HG03378 (cell line): Measurements from ENCODE around the gene CIZ1.

Experiments
- ATAC-seq: cut with Tn5 transposase; IDR thresholded peaks from one replicate; pipeline ENCODE4 v1.9.1; 2021; ENCODE audit warnings: mild to moderate bottlenecking, moderate library complexity; ENCODE audit not compliant: unreplicated experiment

CIZ1 gene

DNA sequence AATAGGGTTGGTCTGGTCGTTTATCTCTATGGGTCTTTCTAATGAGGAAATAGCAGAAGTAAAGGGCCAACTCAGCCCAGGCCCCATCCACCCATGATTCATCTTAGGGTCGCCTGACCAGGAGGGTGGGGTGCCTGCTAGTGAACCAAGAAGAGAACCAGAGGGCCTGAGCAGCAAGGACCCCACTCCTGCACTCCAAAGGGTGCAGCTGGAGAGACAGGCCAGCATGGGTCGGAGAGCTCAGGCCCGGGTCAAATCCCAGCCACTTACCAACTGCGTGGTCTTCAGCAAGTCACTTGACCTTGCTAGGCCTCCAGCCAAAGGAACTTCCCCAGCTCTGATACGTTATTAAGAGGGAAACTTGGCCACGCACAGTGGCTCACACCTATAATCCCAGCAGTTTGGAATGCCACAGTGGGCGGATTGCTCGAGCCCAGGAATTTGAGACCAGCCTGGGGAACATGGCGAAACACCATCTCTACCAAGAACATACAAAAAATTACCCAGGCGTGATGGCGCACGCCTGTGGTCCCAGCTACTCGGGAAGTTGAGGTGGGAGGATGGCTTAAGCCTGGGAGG lies 27.0 kb downstream of the CIZ1 start:
- no peak for ATAC-seq

DNA sequence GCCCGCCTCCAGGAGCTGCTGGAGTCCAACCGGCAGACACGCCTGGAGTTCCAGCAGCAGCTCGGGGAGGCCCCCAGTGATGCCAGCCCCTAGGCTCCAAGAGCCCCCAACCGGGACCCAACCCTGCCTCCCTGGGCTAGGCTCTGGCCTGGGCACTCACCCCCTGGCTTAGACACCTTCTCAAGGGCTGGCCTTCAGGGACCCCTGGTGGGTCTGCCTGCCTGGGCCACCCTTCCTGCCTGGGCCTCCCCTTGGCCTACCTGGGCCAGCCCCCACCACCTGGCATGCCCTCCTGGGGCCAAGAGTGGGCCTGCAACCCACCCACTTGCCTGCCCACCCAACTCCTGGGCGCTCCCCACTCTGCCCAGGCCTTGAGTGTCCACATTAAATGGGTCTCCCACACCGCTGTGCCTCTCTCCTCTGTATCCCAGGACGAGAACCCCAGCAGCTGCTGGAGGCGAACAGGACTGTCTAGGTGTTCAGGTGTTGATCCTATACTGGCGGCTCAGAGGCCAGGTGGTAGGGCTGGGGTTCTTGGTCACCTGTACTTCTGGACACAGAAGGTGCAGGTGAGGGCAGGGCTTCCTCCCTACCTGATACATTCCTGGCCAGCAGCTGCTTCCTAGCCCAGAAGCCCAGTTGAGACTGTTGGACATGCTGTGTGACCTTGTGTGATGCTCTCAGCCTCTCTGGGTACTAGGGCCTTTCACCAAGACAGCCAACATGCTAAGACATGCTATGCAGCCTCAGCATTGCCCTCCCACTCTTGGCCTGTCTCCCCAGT lies 27.7 kb downstream of the CIZ1 start:
- ATAC-seq, result no peak

DNA sequence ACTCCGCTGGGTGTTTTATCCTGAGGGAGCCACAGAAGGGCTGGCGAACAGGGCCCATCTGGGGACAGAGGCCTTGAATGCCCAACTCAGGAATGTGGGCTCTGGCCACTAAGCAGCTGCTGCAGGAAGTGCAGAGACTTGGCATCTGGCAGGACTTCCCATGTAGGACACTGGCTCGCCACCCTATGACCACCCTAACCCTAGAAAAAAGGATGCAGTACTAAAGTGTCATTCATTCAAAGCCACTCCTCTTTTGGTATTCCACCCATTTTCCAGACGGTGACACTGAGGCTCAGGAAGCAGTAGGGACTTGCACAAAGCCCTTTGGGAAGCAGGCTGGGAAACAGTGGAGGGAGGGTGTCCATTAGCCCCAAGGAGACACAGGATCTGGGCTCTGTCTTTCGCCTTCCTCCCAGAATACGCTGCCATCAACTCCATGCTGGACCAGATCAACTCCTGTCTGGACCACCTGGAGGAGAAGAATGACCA lies 28.3 kb downstream of the CIZ1 start:
- ATAC-seq, result no peak

DNA sequence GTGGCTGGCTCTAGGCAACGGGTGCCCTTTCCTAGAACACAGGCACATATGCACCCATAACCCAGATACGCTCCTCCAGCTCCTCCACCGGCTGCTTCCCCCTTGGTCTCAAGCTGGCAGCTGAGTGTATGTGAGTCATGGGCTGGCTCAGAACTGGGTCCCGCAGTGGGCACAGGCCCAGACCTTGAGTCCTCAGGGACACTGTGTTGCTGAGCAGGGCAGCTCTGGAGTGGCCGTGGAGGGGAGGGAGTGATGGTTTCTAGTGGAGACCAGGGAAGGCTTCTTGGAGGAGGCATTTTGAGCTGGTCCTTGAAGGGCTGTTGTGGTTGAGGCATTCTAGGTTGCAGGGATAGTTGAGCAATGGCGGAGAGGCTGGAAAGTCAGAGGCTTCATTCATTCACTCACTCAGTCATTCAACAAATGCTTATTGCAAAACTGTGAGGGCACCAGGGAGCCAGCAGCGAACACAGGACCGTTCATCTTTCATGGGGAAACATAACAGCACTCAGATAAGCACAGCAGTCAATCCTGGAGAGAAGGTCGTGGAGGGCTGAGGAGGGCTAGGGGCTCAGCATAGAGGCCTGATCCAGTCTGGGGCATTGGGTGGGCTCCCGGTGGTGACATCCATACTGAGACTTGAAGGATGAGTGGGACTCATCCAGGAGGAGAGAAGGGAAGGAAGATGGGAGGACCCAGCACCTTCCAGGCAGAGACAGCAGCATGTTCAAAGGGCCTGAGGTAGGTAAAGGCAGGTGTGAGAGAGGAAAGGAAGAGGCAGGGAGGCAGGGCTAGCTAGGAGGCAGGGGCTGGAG lies 29.0 kb downstream of the CIZ1 start:
- ATAC-seq, result no peak

DNA sequence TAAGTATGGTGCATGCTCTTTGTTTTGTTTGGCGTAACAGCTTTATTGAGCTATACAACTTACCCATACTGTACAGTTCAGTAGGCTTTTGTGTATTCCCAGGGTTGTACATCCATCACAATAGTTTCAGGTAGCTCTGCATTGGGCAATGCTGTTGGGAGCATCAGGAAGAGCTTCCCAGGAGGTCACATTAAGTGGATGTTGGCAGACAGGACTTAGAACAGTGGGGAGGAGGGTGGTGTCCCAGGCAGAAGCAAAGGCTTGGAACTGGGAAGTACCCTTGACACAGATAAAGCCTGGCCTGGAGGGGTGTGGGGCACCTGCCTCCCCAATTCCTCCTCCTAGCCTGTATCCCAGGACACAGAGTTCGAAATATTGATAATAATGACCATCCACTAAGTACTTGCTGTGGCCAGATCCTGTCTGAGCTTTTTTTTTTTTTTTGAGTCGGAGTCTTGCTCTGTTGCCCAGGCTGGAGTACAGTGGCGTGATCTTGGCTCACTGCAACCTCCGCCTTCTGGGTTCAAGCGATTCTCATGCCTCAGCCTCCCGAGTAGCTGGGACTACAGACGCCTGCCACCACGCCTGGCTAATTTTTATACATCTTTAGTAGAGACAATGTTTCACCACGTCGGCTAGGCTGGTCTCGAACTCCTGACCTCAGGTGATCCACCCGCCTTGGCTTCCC lies 30.0 kb downstream of the CIZ1 start:
- ATAC-seq, result no peak

DNA sequence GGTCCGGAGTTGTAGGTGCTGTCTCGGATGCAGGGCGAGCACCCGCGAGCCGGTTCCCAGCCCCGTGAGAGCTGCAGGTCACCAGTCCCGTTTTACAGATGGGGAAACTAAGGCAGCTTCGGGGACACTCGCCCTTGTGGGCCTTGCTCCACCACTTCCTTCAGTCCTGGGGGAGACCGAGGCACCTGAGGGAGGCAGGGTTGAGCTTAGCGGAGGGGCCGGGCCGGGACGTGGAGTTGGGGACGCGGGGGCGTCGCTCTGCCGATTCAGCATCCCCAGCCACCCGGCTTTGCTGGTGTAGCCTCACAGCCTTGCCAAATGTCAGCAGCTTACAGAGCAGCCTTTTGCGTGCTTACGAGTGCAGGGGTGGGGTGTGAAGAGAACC lies 30.8 kb downstream of the CIZ1 start:
- no peak for ATAC-seq

DNA sequence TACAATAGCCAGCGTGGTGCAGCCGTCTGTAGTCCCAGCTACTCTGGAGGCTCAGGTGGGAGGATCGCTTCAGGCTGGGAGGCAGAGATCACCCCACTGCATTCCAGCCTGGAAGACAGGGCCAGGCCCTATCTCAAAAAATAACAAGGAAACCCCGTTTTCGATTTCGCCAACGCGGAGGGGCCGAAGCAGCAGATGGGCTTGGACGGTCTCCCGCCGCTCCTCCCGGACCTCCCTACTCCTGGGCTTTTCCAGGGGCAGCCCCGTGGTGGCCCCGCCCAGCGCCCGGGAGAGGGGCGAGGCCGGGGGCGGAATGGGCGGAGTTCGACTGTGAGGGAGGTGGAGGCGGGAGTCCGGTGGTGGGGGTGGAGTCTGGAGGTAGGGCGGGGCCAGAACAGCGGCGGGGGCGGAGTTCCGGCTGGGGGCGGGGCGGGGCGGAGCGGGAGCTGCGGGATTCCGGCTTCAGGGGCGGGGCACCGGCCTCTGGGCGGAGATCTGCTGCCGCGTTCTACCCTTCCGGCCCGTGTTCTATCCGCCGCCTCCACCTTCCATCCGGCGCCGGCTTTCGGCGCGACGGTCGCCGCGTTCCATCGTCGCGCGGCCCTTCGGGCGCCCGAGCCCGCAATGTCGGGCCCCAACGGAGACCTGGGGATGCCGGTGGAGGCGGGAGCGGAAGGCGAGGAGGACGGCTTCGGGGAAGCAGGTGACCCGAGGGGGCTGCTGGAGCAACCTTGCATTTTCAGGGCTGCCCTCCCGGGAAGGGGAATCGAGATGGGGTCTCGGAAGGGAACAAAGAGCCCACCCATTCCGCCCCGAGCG lies 31.4 kb downstream of the CIZ1 start, which contains the start of gene BBLN:
TSS of gene BBLN (plus strand) at position 482 of the 819 bp plus-strand sequence. CDS start at position 625, 143 bp downstream.
- no peak for ATAC-seq

DNA sequence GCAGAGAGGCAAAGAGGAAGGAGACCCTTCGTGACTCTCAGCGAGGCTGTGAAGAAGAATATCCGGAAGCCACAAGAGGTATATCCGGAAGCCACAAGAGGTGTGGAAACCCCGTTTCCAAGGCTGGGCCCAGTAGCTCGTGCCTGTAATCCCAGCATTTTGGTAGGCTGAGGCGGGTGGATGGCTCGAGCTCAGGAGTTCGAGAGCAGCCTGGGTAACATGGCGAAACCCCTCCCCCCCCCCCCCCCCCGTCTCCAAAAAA lies 31.9 kb downstream of the CIZ1 start:
- ATAC-seq, result no peak

DNA sequence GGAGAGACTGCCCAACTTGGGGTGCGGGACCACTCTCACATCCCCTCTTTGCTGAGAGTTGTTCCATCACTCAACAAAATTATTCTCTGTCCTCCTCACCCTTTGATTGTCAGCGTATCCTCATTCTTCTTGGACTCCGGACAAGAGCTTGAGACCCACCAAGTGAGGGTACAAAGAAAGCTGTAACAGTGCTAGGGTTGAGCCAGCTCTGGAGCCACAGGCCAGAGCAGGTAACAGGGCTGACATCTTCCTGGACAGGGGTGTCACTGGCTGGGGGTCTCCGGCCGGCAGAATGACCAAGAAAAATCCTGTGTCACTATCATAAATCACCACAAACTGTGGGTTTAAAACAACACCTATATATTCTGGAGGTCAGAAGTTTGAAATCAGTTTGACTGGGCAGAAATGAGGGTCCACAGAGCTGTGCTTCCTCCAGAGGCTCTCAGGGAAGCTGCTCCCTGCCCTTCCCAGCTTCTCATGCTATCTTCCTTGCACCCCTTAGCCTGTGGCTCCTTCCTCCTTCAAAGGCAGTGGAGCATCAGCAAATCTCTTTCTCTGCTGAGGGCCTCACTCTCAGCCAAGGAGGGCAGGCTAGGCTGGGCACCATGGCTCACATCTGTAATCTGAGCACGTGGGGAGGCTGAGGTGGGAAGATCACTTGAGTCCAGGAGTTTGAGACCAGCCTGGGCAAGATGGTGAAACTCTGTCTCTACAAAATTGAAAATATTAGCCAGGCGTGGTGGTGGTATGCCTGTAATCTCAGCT lies 35.5 kb downstream of the CIZ1 start:
- no peak for ATAC-seq

DNA sequence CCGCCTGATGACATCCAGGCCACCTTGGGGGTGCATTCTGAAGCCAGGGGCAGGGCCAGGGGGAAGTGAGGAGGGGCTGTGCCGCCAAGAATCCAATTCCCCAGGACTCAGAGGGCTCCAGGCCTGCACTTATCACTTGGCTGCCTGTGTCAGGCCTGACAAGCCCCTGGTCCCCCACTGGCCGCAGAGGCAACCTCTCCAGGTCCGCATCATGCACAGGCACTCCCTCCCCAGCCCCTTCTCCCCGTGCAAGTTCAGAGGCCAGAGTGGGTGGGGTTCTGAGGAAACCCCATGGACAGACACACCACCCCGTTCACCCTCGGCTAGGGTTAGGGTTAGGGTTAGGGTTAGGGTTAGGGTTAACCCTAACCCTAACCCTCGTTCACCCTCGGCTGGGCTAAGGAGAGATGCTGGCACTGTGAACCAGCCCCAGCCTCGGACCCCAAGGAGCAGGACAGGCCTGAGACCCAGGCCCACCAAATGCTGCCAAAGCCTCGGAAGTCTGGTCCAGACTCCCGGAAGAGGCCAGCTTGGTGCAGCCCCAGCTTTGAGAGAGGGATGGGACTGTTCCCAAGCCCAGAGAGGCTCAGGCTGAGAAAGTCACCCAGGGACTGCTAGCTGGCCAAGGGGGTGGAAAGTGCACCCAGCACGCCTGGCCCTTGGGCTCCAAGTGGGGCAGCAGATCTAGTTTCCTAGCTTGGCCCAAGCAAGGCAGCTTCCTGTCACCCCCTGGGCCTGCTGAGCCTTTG lies 37.3 kb downstream of the CIZ1 start:
- no peak for ATAC-seq

DNA sequence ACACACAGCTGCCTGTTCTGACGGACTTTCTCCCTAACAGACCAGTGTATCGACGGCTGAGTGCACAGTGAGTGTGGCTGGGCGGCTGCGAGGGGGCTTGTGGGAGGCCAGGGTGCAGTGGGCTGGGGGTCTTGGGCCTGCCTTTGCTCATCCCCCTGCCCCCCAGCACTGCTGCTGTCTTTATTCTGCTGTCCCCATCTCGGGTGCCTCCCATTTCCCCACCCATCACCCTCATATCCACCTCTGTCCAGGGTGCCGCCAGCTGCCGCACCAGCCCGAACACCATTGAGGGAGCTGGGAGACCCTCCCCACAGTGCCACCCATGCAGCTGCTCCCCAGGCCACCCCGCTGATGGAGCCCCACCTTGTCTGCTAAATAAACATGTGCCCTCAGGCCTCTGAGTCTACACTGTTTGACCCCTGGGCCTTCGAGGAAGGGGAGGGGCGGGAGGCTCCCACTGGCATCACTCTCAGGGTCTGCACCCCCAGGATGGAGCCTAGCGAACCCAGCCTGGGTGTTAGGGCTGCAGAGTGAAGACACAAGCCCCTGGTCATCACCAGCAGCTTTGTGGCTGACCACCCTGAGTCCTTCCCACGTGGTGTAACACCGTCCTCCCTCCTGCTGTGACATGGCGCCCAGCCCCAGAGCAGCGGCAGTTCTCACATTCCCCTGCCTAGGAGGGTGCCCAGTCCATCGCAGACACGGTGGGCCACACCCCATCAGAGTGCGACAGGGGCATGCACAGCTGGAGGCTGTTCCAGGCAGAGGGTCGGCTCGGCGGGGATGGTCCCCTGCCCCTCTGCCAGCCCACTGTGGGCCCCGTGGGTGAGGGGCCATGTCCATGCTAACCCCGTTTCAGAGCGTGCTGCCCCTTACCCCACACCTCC lies 38.1 kb downstream of the CIZ1 start:
- no peak for ATAC-seq

DNA sequence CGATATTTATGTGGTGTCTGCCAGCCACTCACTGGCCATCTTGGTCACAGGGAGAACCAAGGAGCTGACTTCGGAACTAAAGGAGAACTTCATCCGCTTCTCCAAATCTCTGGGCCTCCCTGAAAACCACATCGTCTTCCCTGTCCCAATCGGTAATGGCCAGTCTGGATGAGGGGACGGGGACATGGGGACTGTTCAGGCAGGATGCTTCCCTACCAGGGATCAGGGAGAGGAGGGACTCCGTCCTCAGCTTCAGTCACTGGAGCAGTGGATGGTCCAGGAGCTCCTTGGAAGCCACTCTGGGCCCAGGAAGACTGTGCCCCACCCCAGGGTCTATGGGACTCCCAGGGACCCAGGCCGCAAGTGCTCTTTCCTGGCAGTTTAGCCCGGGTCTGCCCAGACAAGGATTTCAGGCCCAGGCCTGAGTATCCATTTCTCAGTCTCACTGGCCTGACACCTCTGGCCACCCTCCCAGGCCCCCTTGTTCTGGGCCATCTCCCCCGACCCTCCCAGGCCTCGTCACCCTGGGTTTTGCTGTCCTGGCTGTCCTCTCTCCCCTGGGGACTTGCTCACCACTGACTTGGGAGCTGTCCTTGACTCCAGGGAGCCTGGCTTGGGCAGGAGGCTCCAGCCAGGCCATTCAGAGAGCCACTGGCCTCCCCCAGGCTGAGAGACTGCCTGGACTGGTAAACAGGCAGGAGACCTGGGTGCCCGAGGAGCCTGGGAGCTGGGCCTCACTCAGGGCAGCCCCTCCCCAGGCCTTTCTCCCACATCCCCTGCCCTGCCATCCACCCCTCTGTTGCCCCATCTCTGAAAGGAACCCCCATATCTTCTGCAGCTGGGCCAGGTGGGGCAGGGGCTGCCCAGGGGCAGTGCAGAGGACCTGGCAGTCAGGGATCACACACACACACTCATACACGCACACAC lies 39.0 kb downstream of the CIZ1 start:
- no peak for ATAC-seq

DNA sequence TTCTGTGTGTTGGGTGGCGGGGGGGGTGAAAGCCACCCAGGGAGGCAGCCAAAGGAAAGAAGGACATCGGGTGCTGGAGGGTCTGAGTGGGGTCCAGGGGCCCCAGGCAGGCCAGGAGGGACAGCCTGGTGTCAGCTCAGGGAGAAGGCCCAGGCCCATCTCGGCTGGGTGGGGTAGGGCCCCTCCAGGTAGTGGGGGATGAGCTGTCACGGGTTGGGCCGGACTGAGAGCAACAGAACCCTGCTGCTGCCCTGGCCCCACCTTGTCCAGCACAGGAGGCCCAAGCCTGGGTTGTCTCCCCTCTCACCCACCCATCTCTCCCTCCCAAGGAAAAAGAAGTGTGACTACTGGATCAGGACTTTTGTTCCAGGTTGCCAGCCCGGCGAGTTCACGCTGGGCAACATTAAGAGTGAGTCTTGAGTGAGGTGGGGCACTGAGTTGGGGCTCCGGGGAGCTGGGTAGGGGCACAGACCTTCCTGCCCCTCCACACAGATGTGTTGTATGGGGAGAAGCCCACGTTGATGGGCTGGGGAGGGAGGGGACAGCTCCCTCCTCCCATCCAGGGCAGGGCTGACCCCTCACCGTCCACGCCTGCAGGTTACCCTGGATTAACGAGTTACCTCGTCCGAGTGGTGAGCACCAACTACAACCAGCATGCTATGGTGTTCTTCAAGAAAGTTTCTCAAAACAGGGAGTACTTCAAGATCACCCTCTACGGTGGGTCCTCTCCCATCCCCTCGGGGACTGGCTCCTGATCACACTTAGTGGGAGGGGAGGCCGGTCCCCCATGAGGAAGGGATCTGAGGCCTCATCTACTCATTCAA lies 39.9 kb downstream of the CIZ1 start:
- ATAC-seq, result no peak

DNA sequence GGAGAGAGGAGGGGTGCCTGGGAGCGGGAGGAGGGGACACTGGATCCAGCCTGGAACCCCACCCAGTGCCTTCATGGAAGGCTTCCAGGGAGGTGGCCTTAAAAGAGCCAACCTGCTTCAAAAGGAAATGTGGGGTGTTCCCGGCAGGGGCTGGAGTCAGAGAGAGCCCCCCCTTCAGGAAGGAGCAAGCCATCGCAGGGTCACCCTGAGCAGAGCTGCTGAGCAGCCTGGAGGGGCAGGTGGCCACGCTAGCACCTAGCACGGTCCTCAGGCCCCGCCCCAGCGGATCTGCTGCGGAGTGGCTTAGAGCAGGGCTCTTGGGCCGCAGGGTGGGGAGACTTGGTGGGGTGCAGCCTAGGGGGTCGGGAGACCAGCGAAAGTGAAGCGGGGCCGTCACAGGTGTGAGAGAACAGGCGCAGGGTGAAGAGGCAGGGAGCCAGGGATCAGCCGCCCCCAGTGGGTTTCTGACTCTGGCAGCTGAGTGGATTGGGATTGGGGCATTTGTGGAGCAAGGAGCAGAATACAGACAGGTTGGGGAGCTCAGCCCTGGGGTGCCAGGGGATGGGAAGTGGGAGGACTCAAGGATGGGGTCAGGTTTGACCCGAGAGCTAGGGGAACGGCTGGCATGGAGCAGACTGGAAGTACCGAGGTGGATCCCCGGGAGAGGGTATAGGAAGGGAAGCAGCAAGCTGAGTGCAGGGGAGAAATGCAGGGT lies 40.6 kb downstream of the CIZ1 start:
- ATAC-seq, result no peak

DNA sequence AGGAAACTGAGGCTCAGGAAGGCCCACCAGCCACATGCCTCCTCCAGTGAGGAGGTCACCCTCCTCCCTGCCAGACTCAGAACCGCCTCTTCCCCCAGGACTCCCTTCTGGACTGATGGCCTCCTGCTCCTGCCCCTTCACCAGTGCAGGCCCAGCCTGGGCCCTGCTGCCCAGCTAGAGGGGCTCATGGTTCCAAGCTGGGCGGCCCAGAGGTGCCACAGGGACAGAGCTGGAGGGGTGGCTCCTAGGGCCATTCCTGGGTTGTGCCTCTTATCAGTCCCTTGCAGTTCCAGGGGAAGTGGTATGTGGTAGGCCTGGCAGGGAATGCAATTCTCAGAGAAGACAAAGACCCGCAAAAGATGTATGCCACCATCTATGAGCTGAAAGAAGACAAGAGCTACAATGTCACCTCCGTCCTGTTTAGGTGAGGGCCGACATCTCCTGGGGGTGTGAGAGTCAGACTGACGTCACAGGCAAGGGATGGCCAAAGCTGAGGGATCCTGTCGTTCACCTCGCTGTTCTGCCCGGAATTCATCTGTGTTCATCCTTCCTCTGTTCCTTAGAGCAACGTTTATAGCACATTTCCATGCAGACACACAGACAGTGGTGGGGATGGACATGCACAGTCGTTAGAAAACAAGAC lies 41.3 kb downstream of the CIZ1 start:
- ATAC-seq, result no peak
